Measurements from ENCODE around the gene DDX46.
"Not testable (repeated sequence)": the region's sequence is repeated elsewhere in the genome, so short reads cannot be mapped to it uniquely, and the experiment has no call there.

The DDX46 gene

DNA sequence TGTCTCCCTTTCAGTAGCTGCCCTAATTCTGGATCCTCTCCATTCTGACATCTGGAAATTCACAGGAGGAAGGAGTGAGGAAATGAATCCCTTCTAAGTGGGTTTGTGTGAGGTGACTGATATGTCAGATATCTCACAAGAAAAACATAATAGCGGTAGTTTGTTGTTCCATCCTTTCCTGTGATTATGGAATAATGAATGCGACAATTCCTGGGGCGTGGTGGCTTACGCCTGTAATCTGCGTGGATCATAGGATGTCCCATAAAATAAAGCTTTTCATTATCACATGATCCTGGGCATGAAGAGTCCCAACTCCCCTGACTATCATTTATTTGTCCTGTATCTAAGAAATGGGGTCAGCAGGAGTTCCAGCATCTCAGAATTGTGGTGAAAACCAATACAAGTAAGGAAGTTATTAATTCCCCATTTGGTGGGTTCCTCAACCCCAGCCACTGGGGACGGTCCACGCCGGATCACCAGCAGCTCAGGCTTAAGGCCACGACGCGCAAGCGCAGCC is 86.8 kb downstream of the DDX46 start:
- no peak for DNase-seq

DNA sequence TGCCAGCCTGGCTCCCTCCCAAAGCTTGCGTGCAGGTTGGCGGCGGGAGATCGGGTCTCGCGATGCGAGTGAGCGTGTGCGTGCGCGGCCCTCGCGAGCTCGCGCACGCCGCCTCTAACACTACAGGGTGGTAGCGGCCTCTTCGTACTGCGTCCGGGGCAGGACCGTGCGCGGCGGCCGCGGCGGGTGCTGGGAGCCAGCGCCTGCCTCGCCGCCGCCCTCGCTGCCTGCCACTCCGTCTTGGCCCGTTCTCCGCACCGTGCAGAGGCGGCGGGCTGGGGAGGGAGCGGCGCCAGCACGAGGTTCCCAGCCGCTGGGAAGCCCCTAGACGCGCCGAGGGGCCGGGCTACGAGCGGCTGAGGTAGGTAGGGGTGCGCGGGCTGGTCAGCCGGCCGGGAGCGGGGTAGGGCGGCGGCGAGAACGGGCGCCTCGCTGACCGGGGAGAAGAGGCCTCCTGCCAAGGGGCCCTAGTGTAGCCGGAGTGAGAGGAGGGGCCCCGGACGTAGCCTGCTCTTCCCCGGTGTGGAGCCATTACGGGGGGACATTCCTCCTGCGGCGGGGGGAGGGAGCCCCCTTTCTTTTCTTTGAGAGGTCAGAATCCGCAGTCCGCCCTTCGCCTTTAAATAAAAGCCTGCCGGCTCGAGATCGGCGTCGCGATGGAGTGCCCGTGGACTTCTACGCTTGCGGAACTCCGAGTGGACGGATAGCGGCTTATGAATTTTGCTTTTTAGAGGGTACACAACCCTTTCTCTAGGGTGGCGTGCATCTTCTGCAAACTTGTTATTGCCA is 87.5 kb downstream of the DDX46 start, which contains the start of gene C5orf24:
Gene C5orf24, plus strand, starts transcription at position 117 of the 789 bp plus-strand sequence. CDS start 8,933 bp downstream, outside the sequence.
- DNase-seq = peak; percentile 57 to 96 (median 90)

DNA sequence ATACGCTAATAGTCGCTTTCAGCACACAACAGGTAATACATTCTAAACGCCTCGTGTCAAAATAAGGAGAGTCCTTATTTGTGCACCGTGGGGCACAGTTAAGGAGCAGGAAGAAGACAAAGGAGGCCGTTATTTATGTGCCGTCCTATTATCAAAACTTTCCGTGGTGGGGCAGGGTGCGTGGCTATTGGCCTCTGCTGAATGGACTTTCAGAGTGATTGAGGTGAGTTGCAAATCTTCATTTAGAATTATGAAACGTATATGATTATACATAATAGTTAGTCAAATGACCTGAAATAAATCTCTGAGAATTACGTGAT is 88.0 kb downstream of the DDX46 start:
- DNase-seq = peak in 2 of 51 donors; percentile 7 to 27

DNA sequence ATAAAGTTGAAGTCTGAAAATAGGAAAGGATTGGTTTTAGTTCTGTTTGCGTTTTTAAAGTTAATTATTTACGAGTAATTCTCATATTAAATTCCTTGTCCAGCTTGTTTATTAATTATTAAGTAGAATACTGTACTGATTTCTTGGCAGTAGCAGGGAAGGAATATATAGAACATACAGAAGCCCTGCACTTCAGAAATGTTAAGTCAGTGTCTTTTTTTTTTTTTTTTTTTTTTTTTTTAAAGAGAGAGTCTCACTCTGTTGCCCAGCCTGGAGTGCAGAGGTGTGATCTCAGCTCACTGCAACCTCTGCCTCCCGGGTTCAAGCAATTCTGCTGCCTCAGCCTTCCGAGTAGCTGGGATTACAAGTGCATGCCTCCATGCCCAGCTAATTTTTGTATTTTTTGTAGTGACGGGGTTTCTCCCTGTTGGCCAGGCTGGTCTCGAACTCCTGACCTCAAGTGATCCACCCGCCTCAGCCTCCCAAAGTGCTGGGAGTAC is 90.9 kb downstream of the DDX46 start:
- DNase-seq = not testable (repeated sequence)

DNA sequence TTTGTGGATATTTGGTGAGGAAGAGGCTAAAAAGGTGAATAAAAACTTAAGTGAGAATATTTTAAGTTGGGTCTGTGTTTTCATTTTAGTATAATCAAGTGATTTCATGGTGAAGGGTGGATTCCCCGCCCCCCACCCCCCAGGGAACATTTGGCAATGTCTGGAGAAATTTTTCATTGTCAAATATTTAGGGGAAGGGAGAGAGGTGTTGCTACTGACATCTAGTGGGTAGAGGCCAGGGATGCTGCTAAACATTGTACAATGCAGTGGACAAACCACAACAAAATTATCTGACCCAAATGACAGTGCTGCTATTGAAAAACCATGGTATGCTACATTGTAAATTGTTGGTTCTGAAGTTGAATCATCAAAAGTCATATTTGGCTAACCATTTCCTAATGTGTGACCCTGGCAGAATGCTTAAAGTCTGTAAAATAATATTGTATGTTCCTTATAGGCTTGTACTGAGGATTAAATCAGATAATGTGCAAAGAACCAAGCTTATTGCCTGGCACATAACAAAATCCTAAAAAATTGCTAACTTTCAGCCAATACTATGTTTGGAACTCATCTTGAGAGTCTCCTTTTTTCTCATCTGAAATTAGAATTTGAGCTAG is 92.8 kb downstream of the DDX46 start:
- DNase-seq = no peak

DNA sequence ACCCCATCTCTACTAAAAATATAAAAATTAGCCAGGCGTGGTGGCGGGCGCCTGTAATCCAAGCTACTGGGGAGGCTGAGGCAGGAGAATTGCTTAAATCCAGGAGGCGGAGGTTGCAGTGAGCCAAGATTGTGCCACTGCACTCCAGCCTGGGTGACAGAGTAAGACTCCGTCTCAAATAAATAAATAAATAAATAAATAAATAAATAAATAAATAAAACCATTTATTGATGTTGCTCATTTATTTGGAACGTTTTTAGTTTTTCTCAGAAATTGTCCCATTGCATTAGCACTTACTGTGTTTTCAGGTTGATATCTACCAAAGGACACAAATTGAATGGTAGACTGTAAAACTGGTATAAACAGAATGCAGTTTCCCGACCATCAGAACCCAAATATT is 97.9 kb downstream of the DDX46 start:
- DNase-seq = not testable (repeated sequence)

DNA sequence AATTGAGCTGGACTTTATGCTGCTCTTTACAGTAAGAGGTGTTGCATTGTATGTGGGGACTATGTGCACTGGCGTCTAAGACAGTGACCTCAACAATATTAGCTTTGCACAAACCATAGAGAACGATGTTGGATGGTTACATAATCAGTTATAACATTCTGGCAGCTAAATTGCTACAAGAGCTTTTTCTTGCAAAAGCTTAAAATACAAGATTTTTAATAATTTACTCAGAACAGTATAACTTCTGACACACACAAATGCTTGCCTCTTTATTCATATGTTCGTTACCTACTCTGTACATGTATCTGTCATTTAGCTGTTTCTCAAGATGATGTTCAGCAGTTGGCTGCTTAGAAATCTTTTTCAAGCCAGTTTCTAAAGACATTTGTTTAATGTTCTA is 98.8 kb downstream of the DDX46 start:
- DNase-seq = peak in 1 of 51 donors; percentile 8

DNA sequence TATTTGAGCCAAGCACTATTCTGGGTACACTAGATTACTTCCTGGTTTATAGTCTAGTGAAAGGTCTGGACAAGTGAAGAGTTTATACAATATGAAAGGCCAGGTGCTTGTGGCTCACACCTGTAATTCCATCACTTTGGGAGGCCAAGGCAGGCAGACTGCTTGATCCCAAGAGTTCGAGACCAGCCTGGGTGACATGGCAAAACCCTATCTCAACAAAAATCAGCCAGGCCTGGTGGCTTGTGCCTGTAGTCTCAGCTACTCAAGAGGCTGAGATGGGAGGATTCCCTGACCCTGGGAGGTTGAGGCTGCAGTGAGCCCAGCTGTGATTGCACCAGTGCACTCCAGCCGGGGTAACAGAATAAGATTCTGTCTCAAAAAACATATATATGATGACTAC is 106.1 kb downstream of the DDX46 start:
- no peak for DNase-seq

DNA sequence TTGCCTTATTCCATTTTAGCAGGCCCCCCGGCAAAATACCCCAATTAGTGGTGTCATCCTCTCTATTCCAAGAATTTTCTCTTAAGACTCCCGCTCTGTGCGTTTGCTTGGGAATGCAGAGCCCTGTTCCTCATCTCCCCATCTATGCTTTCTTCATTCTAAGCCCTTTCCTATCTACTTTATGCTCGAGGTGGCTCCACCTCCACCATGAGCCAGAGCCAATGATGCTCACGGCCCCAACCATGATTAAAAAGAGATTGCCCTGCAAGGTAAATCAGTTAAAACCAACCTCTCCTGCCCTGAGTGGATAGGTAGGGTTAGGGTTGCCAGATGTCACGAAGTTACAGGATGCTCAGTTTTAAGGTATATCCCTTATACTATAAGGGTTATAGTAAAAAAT is 114.9 kb downstream of the DDX46 start:
- peak in 2 of 51 donors; percentile 6 to 63 for DNase-seq

DNA sequence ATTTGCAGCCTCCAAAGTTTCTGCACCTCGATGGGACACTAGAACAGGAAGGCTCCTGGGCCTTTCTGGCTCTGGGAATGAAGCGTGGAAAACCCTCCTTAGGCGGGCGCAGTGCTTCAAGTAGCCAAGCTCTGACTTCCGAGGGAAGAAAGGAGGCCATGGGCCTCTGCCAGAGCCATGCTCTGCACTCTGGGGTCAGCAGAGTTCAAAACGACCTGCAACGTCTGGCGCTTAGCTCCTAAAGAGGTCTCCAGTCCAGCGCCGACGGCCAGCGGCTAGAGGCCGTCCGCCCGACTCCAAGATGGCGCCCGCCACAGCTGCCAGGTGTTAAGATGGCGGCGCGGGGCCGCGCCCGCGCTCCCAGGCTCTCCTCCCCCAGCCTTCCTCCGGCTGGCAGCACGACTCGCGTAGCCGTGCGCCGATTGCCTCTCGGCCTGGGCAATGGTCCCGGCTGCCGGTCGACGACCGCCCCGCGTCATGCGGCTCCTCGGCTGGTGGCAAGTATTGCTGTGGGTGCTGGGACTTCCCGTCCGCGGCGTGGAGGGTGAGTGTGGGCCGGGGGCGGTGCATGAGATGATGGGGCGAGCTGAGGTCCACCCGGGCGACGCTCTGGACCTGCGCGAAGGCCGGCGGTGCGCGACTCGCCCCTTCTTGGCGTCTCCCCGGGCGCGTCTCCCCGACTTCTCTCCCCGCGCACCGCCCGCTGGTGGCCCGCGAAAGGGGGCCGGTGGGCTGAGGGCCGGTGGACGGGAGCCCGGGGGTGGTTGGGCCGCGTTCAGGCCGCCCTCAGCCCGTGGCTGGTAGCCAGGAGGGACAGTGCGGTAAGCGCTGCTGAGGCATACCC is 115.6 kb downstream of the DDX46 start, which contains the start of gene TXNDC15:
Gene TXNDC15, plus strand, starts transcription at position 385 of the 844 bp plus-strand sequence. Its CDS starts 57 bp downstream, at position 442.
- peak; percentile 35 to 92 (median 78) for DNase-seq

DNA sequence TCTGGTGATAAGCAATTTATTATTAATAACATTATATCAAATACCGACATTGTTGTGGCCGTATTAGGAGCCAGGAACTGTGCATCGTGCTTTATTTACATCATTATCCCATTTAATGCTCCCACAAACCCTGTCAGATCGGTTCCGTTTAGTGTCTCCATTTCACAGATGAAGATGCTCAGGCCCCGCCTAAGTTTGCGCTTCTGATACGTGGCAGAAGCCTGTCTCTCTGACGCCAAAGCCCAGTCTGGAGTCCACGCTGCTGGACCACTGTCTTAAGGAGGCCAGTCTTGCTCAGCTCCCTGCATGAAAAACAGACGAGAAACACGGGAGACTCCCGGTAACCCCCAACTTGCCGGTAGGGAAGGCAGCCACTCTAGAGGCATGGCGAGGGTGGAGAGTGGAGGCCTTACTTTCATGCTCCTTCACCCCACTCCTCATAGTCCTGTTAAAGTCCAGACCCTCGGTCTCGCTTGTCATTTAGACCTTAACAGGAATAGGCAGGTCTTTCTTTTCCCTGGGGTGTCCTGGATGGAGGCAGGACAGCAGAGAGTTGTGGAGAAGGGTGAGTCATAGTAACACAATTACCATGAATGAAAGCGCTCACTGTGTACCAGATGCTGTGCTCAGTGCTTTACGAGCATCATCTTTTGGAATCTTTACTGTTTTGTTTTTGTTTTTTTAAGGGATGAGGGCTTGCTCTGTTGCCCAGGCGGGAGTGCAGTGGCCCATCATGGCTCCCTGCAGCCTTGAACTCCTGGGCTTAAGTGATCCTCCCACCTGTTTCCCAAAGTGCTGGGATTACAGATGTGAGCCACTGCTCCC is 116.5 kb downstream of the DDX46 start:
- DNase-seq = peak in 48 of 51 donors; percentile 13 to 86 (median 58)

DNA sequence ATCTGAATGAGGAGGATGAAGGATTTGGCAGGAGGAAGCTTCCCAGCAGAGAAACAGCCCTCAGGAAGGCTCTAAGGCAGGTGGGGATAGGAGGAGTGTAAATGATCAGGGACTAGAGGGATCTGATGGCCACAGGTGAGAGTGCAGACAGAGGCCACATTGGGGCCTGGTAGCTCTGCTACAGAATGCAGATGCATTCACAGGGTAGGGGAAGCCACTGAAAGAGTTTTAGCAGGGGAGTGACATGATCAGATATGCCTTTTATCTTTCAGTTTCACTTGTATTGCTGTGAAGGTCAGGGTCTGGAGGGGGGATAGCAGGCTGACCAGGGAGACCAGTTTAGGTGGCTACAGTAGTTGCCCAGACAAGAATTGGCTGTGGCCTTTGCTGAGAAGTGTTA is 118.6 kb downstream of the DDX46 start:
- DNase-seq = no peak

DNA sequence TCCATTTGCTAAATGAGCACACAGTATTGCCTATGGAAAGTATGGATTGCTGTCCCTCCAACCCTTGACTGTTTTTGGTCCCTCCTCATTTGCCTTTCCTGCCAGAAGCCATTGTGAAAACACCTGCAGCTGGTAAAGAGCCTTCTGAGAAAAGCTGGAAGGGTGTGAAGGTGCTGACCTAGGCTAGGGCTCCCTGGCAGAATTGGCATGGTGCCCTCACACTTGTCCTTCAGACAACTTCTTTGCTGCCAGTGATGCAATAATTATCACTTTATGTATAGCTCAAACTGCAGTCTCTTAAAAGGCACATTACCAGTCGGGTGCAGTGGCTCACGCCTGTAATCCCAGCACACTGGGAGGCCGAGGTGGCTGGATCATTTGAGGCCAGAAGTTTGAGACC is 119.8 kb downstream of the DDX46 start:
- DNase-seq = no peak

DNA sequence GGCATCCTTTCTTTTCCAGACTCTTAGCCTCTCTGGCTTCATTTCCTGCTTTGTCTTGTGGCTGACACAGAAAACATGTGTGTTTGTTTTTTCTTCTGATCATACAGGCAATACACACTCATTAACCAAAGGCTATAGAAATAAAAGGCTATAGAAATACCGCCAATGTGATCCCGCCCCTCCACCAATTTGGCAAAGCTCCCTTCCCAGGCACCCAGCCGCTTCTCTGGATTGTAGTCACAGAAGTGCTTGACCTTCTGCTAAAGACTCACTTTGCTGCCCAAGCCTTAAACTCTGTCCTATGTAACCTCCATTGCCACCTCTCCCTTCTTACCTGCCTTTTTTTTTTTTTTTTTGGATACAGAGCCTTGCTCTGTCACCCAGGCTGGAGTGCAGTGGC is 120.9 kb downstream of the DDX46 start:
- DNase-seq = no peak

Data from hypothalamus (tissue), 51 donors.